Epithelial cell of esophagus (primary cell): Measurements from ENCODE around the gene MAML3.

ENCODE experiments used
- DNase-seq: peaks from one replicate; pipeline ENCODE4 v3.0.0; 2010; ENCODE audit warnings: low read depth
- H3K4me3 ChIP-seq: 2 replicates; pipeline ENCODE4 v1.5.1; 2011; ENCODE audit warnings: mild to moderate bottlenecking, low read length, control low read depth
- CTCF ChIP-seq: IDR thresholded peaks from 2 replicates; pipeline ENCODE4 v1.5.1; 2011; ENCODE audit warnings: low read depth, mild to moderate bottlenecking, low read length, control low read depth, inconsistent platforms; ENCODE audit not compliant: insufficient read depth; ENCODE audit errors: missing control alignments

Gene MAML3

GRCh38 chr4:140172960-140173359 is 19.0 kb upstream of the MAML3 start:
- DNase-seq: peak; percentile 20
- no peak for TF ChIP-seq CTCF
- no peak overlapping the region for H3K4me3 ChIP-seq

GRCh38 chr4:140170299-140170698 is 16.3 kb upstream of the MAML3 start:
- no peak overlapping the region for H3K4me3 ChIP-seq
- no peak for DNase-seq
- TF ChIP-seq CTCF: no peak

GRCh38 chr4:140168936-140169335 is 15.0 kb upstream of the MAML3 start:
- no peak for TF ChIP-seq CTCF
- no peak overlapping the region for H3K4me3 ChIP-seq
- no peak for DNase-seq

DNA sequence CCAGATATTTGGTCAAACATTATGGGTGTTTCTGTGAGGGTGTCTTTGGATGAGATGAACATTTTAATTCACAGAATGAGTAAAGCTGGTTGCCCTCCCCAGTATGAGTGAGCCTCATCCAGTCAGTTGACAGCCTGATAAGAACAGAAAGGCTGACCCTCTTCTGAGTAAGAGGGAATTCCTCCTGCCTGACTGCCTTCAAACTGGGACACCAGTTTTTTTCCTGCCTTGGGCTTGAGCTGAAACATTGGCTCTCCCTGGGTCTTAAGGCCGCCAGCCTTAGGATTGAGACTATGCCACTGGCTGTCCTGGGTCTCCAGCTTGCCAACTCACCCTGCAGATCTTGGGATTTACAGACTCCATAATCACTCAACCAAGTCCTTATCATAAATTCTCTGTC is 14.5 kb upstream of the MAML3 start:
- DNase-seq: no peak
- H3K4me3 ChIP-seq: no peak overlapping the region
- TF ChIP-seq CTCF: no peak

- no peak for TF ChIP-seq CTCF
- peak; percentile 38 for DNase-seq
- H3K4me3 ChIP-seq: no peak overlapping the region
These were observed 9.2 kb upstream of the MAML3 start for GRCh38 chr4:140163029-140163810.

DNA sequence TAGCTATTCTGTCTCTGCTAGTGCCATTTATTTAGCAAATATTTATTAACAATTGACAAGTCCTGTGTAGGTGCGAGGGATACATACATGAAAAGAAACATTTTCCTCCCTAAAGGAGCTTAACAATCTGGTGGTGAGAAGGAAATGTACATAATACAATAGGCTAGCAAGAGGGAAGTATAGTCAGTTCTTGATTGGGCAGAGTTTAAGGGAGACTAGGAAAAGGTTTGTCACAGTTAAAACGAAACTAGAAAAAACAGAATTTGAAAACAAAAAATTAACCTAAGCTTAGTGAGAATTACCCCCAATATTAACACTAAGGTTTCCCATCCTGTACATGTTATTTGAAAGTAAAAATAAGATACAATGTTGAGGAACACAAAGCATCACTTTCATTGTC is 8.6 kb upstream of the MAML3 start:
- no peak for TF ChIP-seq CTCF
- DNase-seq: no peak
- H3K4me3 ChIP-seq: no peak overlapping the region
